ACHN (cell line): ENCODE data around the gene ANGPT4.
A peak's percentile ranks its signal among the peaks of the same experiment; 100 is the strongest.

Experiments used
- DNase-seq: peaks from one replicate; pipeline ENCODE4 v3.0.0-alpha.2; 2015
- in situ Hi-C: cut with HindIII; loops from 2 replicates; pipeline ENCODE4 v1.10.0; 2017; ENCODE audit warnings: low sequenced_read_pairs, low pct_ligation_motif_present, low pct_unique_long_range_greater_than_20kb

The ANGPT4 gene

DNA sequence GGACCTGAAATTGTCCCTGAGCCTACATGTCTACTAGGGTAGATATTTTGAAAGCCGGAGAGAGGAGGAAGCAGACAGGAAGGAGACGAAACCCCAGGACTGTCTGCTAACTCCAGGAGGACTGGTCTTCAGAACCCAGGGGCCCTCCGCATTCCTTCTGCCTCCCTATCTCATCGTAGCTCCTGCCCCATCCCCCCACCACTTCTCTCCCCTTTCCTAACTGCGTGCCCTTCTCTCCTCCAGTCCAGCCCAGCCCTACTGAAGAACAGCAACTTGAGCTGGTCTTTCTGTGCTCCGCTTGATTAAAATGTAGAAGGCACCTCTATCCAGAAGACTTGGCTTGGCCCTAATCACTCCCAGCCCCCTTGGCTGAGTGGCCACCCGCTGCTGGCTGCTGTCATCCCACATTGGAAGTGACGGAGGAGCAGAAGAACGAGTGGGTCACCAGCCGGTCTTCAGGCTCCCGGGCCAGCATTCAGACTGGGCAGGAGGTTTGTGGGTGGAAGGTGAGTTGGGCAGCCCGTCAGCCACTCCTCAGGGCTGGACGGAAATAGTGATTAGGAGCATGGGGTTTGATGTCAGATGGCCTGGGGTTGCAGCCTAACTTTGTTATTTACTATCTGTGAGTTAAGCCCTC lies 28.8 kb upstream of the ANGPT4 start:
- no peak for DNase-seq
- in situ Hi-C loops, result no loop called here

DNA sequence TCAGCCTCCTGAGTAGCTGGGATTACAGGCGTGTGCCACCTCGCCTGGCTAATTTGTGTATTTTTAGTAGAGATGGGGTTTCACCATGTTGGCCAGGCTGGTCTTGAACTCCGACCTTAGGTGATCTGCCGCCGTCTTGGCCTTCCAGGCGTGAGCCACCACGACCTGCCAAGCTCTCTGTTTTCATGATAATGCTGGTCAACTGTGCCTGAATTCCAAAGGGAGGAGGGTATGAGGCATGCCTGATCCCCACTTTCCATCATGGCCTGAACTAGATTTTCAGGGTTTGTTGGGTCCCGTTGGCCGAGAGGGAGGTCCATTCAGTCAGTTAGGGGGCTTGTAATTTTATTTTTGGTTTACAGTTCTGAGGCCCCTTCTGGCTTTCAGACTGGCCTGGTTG lies 28.0 kb upstream of the ANGPT4 start:
- in situ Hi-C loops, result no loop called here
- DNase-seq, result no peak

DNA sequence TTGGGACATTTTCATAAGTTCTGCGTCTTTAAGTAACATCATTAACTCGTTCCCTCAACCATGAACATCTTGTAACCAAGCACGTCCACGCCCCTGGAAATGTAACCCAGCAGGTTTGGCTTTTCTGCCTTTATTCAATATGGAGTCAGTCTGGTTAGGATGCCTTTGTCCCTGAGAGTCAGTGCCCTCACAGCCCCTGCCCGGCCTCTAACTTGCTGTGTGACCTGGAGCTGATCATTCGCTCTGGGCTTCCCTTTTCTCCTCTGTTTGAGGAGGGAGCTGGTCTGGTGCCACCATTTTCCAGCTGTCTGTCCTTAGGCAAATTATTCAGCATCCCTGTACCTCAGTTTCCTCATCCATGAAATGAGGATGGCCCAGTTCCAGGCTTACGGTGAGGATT lies 26.5 kb upstream of the ANGPT4 start:
- in situ Hi-C loops, result no loop called here
- no peak for DNase-seq

DNA sequence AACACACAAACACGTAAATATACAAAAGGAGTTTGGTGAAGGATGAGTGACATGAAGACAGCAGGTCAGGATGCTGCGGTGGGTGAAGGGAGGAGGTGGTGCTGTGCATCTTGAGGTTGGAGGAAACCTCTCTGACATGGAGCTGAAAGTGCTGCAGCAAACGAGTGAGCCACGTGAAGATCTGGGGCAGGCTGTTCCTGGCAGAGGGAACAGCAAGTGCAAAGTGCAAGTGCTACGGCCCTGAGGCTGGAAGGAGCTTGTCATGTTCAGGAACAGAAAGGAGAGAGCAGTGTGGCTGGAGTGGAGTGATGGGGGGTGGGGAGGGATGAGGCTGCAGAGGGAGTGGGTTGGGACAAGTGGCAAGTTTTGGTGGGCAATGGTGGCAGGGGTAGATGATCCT lies 24.8 kb upstream of the ANGPT4 start:
- in situ Hi-C loops, result no loop called here
- DNase-seq, result no peak

DNA sequence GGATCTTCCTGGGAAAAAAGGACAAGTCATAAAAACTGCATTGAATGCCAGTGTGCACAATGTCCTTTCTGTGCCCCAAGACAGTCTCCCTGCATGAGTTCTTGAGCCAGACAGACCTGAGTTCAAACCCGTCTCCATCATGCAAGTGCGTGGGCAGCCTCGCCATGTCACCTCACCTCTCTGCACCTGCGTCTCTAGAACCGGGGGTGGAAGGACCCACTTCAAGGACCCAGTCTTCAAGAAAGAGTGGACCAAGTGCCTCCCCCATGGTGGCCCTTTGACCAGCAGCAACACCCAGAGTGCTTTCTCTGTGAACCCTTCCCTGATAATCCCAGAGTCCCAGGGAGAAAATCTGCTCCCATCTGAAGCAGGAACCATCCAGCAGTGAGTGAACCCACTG lies 23.5 kb upstream of the ANGPT4 start:
- in situ Hi-C loops, result no loop called here
- DNase-seq, result no peak

DNA sequence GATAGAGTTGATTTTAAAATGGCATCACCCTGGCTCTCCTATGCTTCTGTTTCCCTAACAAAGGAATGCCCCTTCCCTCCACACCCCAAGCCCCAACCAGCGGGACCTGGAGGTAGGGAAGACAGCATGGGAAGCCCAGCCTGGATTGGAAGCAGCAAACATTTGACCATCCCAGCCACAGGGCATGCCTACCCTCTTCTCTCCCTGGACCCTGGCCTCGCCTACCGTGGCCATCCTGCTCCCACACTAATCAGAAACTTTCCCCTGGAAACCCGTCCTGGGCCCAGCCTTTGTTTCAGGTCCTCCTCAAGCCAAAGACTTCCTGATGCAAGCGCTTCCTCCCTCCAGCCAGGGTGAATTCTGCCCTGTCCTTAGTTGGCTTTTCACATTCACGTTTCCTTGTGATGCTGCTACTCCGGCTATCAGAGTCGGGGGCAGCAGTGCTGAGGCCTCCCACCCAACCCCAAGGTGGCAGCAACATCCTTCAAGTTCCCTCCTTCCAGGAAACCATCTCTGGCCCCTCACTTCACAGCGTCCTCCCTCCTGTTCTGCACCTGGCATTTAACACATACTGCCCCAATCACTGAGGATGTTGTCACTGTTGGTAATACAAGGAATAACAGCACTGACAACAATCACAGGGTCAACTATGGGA lies 18.2 kb upstream of the ANGPT4 start:
- DNase-seq, result no peak
- in situ Hi-C loops, result no loop called here

DNA sequence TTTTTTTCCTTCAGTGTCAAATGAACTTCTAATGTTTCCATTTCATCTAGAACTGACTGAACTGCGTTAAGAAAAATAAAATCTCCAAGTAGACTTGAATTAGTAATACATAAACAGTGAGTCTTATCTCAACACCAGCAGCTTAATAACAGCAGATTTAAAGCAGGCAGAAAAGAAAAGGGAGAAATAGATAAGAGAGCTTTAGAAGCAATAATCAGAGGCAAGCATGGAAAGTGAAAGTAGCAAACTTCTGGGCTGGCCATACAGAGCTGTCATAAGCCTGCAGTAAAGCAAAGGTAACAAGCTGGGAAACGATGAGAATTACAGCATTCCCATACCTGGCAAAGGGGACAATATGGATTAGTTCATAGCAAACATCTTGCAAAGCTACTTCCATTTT lies 16.9 kb upstream of the ANGPT4 start:
- in situ Hi-C loops, result no loop called here

DNA sequence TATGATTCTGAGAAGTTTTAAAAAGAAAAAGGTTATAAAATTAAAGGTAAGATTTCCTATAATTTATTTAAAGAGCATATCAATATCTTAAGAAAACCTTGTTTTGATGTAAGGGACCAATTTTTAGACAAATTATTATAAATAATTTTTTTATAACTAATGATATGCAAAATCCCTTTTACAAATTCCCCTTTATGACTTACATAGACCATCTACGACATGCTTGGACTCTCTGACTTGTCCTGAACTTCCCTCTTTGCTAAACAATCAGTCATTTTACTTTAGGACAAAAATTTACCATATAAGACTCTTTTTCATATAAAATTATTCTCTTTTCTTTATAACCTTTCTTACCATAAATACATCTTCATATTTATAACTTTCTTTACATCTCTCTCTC lies 15.3 kb upstream of the ANGPT4 start:
- in situ Hi-C loops, result no loop called here
- DNase-seq, result peak; percentile 11

More for the DNA sequence above, 16.9 kb upstream of the ANGPT4 start:
- no peak for DNase-seq

DNA sequence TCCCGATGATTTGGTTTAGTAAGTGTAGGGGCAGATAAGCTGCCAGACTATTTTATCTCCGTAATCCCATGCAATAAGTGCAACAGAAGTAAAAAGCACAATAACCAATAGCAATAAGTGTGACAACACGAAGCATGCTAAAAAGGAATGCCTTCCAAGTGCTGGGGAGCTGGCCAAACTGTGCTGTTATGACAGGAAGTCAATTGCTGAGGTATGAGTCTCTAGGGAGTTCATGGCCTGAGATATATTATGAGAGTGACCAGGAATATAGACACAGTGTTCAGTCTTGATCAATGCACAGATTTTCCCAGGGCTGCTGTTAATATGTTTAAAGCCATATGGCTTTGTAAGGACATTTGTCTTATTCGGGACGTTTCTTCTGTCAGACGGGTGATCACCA lies 10.5 kb upstream of the ANGPT4 start:
- in situ Hi-C loops, result no loop called here
- DNase-seq, result no peak

DNA sequence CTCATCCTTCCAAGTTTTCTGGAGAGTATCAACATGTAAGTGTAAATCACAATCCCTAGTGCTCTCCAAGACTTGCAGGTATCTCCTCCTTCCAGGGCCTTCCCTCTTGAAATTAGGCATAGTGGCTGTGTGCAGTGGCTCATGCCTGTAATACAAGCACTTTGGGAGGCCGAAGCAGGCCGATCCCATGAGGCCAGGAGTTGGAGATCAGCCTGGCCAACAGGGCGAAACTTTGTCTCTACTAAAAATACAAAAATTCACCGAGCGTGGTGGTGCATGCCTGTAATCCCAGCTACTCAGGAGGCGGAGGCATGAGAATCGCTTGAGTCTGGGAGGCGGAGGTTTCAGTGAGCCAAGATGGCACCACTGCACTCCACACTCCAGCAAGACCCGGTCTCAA lies 9.4 kb upstream of the ANGPT4 start:
- in situ Hi-C loops, result no loop called here
- no peak for DNase-seq

DNA sequence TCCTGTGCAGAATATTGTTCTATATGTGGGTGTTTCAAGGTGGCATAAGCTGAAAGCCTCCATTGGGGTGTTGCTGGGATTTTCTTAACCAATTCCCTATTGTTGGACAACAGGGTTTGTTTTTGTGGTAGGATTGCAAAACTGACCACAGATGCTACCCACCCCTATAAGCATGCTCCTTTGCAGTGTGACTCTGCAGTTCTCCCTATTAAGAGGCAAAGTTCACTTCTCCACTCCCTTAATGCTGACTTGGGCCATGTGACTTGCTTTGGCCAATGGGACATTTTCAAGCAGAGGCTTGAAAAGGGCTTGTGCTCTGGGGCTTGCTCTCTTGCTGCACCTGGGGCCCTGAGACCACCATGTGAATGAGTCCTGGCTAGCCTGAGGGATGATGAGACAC lies 8.5 kb upstream of the ANGPT4 start:
- no peak for DNase-seq
- in situ Hi-C loops, result no loop called here

DNA sequence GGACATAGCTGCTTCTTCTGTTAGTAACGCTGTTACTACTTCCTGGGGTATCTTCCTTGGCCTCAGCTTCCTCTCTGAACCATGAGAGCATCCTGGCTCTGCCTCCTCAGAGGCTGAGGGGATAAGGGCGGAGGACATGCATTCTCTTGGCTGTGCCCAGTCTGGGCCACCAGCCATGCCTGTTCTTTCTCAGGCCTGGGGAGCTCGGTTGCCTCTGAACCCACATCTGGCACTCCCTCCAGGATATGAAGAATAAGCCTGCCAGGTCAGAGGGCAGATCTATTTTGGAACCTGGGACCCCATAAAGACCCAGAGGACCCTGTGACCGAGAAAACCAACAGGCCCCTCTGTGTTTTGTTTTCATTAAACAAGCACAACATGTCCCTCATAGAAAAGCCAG lies 6.6 kb upstream of the ANGPT4 start:
- in situ Hi-C loops, result no loop called here
- DNase-seq, result no peak

DNA sequence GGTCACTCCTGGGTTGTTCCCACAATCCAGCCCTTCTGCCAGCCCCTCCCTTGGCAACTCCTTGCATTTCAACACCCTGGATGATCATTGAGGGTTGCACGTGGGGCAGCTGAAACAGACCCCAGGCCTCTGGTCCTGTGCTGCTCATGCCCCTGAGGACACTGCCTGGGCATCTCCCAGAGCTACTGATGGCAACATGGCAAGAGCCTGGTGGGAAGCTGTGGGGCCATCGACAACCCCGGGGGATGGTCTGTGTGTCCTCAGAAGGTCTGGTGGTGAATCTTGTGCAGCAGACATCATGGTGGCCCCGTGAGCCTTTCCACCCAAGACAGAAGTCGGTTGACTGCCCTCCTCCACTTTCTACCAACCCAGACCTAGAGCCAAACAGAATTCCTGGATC lies 4.9 kb upstream of the ANGPT4 start:
- in situ Hi-C loops, result no loop called here
- no peak for DNase-seq

DNA sequence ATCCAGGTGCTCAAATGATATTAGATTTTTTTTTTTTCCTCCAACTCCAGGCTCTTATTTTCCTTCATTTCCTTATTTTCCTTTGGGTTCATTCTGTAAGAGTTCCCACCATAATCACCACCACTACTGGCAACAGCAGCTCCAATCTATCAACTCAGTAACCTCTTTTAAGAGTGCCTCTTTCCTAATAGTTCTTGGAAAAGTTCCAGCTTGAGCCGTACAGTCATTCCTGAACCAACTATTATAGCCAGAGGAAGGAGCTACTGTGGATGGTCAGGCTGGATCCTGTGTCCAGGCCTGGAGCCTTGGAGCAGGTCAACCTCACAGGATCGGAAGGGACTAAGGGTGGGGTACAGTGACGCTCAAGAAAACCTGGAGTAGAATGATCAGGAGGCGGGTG lies 4.2 kb upstream of the ANGPT4 start:
- no peak for DNase-seq
- in situ Hi-C loops, result no loop called here

DNA sequence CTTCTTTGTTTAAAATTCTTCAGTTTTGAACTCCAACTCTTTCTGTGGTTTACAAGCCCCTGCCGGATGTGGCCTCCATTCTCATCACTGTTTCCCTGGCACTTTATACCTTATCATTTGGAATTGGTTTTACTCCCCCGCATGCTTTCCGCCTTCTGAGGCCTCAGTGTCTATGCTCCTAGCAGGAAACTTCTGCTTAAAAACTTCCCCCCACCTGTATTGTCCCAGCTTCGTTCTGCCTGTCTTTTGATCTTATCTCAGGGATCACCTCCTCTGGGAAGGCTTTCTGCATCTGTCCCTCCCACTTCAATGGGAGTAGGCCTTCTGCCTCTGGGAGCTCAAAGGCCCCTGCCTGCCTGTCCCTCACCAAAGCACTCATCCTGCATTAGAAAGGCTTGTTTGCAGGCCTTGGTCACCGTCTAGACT lies 3.4 kb upstream of the ANGPT4 start:
- DNase-seq, result no peak
- in situ Hi-C loops, result no loop called here

DNA sequence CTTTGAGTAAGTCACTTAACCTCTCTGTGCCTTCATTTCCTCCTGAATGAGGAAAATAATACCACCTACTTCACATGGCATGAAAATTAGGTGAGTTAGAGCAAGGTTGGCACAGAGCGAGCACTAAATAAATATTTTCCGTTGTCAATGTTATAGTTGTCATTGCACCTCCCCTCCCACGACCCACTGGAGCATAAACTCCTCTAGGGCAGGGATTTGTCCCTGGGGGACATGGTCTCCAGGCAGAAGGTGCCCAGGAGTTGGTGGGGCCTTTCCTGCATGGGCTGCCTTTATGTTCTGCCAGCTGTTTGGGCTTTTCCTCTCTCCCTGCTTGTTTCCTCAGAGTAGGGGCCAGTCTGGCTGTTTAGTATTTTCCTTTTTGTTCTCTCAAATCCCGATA lies 1.3 kb upstream of the ANGPT4 start:
- in situ Hi-C loops, result no loop called here
- no peak for DNase-seq

DNA sequence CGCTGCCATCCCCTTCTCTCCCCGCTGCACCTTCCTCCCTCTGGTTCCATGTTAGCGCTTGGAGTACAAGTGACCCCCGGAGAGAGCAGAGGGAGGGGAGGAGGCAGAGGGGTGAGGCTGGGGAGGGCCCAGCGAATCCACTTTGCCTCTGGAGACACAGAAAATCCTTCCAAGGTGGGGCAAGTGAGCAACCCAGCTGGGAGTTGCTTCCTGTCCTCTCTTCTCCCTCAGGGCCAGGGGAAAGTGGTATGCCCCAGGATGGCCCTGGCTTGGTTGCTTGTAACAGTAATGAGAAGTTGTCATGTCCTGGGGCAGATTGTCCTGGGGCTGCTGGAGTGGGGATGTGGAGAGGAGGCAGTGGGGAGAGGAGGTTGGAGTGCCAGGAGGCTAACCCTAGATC lies 691 bp upstream of the ANGPT4 start:
- no peak for DNase-seq
- in situ Hi-C loops, result no loop called here

DNA sequence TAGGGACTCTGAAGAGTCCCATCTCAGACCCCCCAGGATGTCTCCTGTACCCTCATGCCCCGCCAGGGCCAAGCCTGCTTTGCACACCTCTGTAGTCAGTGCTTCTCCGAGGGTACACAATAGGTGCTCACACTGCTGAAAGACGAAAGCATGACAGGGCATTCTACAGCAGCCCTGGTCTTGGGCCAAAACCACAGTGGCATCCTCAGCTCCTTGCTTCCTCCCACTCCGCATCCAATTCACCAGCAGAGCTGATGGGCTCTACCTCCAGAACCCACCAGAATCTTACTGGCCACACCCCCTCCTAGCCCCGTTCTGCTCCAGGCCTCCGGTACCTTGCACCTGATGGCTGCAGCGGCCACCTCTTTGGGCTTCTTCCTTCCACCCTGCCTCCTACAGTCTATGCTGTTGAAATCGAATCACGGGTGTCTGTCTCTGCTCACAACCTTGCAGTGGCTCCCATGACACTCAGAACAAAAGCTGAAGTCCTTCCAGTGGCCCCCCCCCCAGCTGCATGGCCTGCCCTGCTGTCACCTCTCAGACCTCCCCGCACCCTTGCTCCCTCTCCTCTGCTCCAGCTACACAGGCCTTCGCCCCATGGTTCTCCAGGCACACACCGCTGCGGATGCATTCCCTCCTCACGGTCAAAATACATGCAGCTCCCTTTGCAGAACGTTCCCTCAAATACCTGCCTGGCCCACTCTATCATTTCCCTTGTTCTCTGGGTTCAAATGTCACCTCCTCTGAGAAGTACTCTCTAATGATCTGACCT lies 1.2 kb downstream of the ANGPT4 start:
- no peak for DNase-seq

DNA sequence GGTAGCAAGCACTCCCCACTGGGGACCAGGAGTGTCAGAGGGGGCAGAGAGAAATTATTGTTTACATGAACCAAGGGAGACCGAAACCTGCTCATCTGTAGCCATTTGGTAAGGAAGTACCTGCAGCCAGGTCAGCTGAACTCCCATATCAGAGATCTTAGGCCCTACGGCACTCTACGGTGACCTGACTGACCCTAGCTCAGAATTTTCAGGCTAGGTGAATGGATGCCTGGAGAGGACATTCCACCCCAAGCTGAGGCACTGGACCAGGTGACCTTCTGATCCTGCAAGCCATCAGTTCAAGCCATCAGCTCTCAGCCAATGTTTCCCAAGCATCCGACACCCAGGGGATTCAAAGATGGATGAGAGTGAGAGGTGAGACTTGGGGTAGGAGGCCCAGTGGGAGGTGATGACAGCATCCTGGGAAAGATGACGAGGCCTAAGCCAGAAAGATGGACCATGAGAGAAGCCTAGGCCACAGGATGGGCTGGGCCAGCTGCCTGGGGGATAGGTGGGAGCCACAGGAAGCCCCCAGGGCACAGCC lies 2.8 kb downstream of the ANGPT4 start:
- no peak for DNase-seq
- in situ Hi-C loops, result no loop called here

More for the DNA sequence above, 1.2 kb downstream of the ANGPT4 start:
- in situ Hi-C loops, result no loop called here
